ENCODE data around the gene EMP1. TPM values are rescaled to one million over a fixed set of nuclear protein-coding genes. Genes with fewer than 3 reads are reported as not detected.

Gene EMP1
- total RNA-seq, 4 donors from 2014 or later, result 48.9 to 345 (median 163) TPM

DNA sequence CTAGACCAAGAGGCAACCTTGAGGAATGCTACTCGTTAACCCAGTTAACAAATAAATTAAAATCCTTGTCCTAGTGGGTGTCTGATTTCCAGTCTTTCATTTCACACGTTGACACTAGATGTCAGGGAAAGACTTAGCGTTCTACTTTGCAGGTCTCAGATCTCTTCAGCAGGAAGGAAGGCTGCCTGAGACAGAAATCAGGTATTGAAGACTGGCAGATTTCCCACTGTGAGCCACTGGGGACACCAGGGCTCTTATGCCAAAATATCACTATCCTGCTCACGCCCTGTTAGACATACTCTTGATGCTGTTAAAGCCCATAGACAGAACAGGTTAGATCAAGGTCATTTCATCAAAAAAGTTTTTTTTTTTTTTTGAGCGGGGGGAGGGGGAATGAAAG is 33.0 kb downstream of the EMP1 start:
- DNase-seq, result no peak
- Histone ChIP-seq H3K9me3 (no peaks in the 10 kb centered on the region), H3K4me3 (no peak overlapping the region), H3K36me3 (no peaks in the 10 kb centered on the region), H3K27me3 (no peaks in the 10 kb centered on the region), H3K27ac (no peak overlapping the region), H3K4me1 (no peaks in the 10 kb centered on the region)
- intact Hi-C loops (cut with DNase I; ENCODE audit: low total_unique reads), result no loop called here
- no peak for TF ChIP-seq POLR2A (IDR thresholded peaks at IDR 0.05)
- TF ChIP-seq, protein P1, sequence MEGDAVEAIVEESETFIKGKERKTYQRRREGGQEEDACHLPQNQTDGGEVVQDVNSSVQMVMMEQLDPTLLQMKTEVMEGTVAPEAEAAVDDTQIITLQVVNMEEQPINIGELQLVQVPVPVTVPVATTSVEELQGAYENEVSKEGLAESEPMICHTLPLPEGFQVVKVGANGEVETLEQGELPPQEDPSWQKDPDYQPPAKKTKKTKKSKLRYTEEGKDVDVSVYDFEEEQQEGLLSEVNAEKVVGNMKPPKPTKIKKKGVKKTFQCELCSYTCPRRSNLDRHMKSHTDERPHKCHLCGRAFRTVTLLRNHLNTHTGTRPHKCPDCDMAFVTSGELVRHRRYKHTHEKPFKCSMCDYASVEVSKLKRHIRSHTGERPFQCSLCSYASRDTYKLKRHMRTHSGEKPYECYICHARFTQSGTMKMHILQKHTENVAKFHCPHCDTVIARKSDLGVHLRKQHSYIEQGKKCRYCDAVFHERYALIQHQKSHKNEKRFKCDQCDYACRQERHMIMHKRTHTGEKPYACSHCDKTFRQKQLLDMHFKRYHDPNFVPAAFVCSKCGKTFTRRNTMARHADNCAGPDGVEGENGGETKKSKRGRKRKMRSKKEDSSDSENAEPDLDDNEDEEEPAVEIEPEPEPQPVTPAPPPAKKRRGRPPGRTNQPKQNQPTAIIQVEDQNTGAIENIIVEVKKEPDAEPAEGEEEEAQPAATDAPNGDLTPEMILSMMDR (IDR thresholded peaks at IDR 0.05), result no peak

DNA sequence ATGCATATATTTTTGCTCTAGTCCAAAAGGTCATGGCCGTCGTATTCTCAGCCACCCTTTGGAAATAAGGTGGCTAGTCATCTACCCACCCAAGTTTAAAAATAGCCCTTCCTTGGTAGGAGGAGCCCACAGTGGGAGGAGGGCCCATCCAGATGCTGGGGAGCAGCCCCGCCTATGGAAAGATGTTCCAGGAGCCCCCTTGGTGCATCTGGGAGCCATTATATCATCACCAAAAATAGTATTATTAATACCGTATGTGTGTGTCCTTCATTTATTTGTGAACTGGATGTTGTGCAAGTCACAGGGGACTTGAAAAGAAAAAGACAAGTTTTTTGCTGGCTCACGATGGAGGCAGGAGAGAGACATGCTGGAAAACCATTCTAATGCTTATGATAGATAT is 34.0 kb downstream of the EMP1 start:
- DNase-seq, result peak in 1 of 2 donors; percentile 26
- Histone ChIP-seq H3K36me3 (no peaks in the 10 kb centered on the region), H3K27ac (no peak overlapping the region), H3K4me3 (no peak overlapping the region), H3K27me3 (no peaks in the 10 kb centered on the region), H3K4me1 (no peaks in the 10 kb centered on the region), H3K9me3 (no peaks in the 10 kb centered on the region)
- TF ChIP-seq, protein P1 (IDR thresholded peaks at IDR 0.05), result no peak
- no peak for TF ChIP-seq POLR2A (IDR thresholded peaks at IDR 0.05)
- intact Hi-C loops (cut with DNase I; ENCODE audit: low total_unique reads), result no loop called here

DNA sequence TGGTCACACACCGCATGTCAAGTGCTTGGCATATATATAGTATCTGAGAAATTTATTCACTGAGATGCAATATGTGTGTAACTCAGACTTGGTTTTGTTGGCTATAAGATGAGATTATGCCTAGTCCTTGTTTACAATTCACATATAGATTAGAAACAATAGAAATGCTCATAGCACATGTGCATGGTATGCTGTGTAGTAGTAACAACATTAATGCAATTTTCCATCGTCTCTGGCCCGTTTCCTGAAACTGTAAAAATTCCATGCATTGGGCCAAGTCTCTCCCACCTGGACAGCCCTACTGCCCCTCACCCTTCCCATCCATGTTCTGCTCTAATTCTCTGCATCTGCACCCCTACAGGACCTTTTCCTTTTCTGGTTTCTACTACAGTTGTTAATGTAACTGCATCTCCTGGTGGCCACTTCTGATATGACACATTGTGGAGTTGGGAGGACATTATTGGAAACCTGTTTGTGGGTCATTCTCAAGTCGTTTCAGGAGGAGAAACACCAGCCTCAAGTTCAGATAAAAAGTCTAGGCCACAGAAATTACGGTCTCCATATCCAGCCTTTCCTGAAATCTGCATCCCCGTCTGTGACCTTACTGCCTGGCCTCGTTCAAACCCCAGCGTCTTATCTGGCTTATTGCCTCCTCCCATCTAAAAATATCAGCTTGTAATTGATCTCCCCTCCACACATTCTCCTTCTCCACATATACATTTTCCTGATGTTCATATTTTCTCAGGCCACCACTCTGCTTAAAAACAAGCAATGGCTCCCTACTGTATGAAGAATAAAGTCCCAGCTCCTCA is 37.5 kb downstream of the EMP1 start:
- Histone ChIP-seq H3K4me3 (no peak overlapping the region), H3K36me3 (no peaks in the 10 kb centered on the region), H3K27ac (no peak overlapping the region), H3K9me3 (no peaks in the 10 kb centered on the region), H3K4me1 (no peaks in the 10 kb centered on the region), H3K27me3 (no peaks in the 10 kb centered on the region)
- no peak for TF ChIP-seq POLR2A (IDR thresholded peaks at IDR 0.05)
- TF ChIP-seq, protein P1 (IDR thresholded peaks at IDR 0.05), result peak; percentile 70 to 89 (median 78)
- intact Hi-C loops (cut with DNase I; ENCODE audit: low total_unique reads), result no loop called here
- DNase-seq, result peak; percentile 44 to 60

DNA sequence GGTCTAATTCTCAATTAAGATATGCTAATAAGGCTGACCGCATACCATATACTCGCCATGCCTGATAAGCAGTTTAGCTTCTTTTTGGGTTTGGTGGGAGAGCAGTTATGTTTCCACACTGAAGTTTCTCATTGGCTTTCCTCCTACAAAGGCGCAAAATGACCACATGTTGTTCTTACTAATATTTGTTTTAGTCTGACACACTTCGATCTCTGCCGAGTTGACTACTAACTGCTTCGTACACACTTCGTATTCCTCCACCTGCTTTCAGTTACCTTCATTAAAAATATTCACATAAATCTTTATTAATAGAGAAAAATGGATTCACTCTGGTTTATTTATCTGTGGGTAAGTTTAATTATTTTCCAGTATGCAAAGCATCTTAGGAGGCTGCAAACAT is 41.7 kb downstream of the EMP1 start:
- Histone ChIP-seq H3K27ac (no peak overlapping the region), H3K27me3 (no peaks in the 10 kb centered on the region), H3K36me3 (no peaks in the 10 kb centered on the region), H3K4me1 (no peaks in the 10 kb centered on the region), H3K4me3 (no peak overlapping the region), H3K9me3 (no peaks in the 10 kb centered on the region)
- TF ChIP-seq POLR2A (IDR thresholded peaks at IDR 0.05), result no peak
- TF ChIP-seq, protein P1 (IDR thresholded peaks at IDR 0.05), result no peak
- no peak for DNase-seq
- intact Hi-C loops (cut with DNase I; ENCODE audit: low total_unique reads), result no loop called here

DNA sequence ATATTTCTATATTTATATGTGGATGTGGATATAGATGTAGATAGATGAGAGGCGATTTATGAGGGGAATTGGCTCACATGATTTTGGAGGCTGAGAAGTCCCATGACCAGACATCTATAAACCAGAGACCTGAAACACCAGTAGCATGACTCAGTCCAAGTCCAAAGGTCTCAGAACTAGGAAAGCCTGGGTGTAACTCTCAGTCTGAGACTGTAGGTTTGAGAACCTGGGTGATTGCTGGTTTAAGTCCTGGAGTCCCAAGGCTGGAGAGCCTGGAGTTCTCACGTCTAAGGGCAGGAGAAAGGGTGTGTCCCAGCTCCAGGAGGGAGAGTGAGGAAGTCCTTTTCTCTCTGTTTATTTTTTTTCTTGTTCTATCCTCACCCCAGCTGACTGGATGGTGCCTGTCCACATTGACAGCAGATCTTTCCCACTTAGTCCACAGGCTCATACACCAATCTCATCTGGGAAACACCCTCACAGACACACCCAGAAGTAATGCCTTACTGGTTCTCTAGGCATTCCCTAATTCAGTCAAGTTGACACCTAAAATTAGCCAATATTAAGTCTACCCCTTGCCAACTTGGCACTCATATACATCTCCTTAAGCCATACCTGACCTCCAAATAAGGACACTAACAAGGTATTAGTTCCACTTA is 45.4 kb downstream of the EMP1 start:
- Histone ChIP-seq H3K4me3 (no peak overlapping the region), H3K9me3 (no peaks in the 10 kb centered on the region), H3K4me1 (no peaks in the 10 kb centered on the region), H3K27ac (no peak overlapping the region), H3K27me3 (no peaks in the 10 kb centered on the region), H3K36me3 (no peaks in the 10 kb centered on the region)
- no peak for DNase-seq
- intact Hi-C loops (cut with DNase I; ENCODE audit: low total_unique reads), result no loop called here
- TF ChIP-seq, protein P1 (IDR thresholded peaks at IDR 0.05), result no peak
- no peak for TF ChIP-seq POLR2A (IDR thresholded peaks at IDR 0.05)
